Testis (tissue), 2 donors: ENCODE data around the gene NDRG4.

Source experiments
- CTCF ChIP-seq, 3 experiments: fragments of 450-650 bp in 2 of 3; fragments of 200-600 bp in 1 of 3; sonication (generic) in 1 of 3; IDR thresholded peaks; one replicate each; pipeline ENCODE4 v1.5.1; 2016 to 2019; ENCODE audit warnings: antibody characterized with exemption in 3 of 3, mild to moderate bottlenecking in 2 of 3, moderate library complexity in 1 of 3
- POLR2A ChIP-seq: fragments of 450-650 bp; IDR thresholded peaks from one replicate; pipeline ENCODE4 v1.6.1; 2017; ENCODE audit warnings: antibody characterized with exemption, mild to moderate bottlenecking, moderate library complexity

DNA sequence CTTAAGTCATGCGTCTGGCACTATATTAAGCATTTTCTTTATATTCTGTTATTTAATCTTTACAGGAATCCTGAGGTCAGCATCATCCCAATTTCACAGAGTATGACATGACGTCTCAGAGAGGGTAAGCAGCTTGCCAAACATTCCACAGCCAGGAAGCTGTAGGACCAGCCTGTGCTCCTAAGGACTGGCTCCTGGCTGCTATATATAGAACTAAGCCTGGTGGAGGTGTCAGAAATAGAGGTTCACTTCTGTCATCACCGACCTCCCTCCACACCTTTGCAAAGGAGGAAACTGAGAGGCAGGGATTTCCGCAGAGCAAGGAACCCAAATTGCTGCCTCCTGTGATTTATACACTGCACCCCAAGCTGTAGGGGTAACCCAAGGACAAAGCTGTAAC, 37.9 kb upstream of the NDRG4 start:
- TF ChIP-seq POLR2A (no peak), CTCF (IDR thresholded peaks at IDR 0.05) (no peak)
